ENCODE results near the gene TLCD5.

The TLCD5 gene

GRCh38 chr11:120289426-120289825 is 35.7 kb upstream of the TLCD5 start:
- Histone ChIP-seq H3K4me1 (ENCODE audit: control insufficient read depth in 2 of 2, insufficient read depth in 1 of 2, low read depth in 1 of 2, low read length in 2 of 2) (no peaks in the 10 kb centered on the region), H3K27me3 (ENCODE audit: control insufficient read depth in 3 of 3, insufficient read depth in 3 of 3, low read depth in 1 of 3, low read length in 3 of 3) (peaks cover 0 to 72% (median 0%) of the 10 kb centered on the region in 3 experiments)
- WGBS, 2 donors (ENCODE audit: extremely low coverage in 2 of 2, insufficient read length in 2 of 2, insufficient replicate concordance in 1 of 2), result no CpG with 5 or more reads among the region's 9 CpGs

DNA sequence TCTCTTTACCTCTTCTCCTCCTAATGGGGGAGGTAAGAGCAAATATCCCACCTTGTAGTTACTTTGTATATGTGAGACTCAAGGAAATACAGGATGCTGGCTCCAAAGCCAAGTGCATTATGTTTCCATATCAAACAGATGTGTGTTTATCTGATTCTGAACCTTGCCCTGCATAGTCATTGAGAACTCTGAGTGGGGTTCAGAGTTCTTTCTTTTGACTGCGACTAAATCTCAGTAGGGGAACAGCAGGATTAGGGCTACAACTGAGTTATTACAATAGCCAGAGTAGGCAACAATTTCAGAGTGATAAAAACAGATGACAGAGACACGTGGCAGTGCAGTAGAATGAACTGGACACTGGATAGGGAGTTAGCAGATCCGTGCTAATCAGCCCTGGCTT is 34.1 kb upstream of the TLCD5 start:
- no peak overlapping the region for H3K18ac ChIP-seq (ENCODE audit: low read length)
- H3K4ac ChIP-seq (ENCODE audit: low read length), result no peak overlapping the region
- no peak overlapping the region for H3K23ac ChIP-seq (ENCODE audit: low read depth, low read length, poor library complexity)
- H3K4me2 ChIP-seq (ENCODE audit: insufficient read depth, low read length, poor library complexity, severe bottlenecking), result no peak overlapping the region
- H3K36me3 ChIP-seq (replicated peaks in 1 of 2; ENCODE audit: control insufficient read depth in 2 of 2, insufficient read depth in 2 of 2, low read length in 2 of 2), result no peaks in the 10 kb centered on the region
- H4K91ac ChIP-seq (ENCODE audit: low read depth, low read length, poor library complexity), result no peak overlapping the region
- H2BK12ac ChIP-seq (ENCODE audit: low read length), result no peak overlapping the region
- no peaks in the 10 kb centered on the region for H3K4me1 ChIP-seq (ENCODE audit: control insufficient read depth in 2 of 2, insufficient read depth in 1 of 2, low read depth in 1 of 2, low read length in 2 of 2)
- H2AK5ac ChIP-seq (ENCODE audit: low read depth, low read length), result no peak overlapping the region
- H3K4me3 ChIP-seq (ENCODE audit: low read length in 2 of 2), result no peak overlapping the region
- WGBS, 2 donors (ENCODE audit: extremely low coverage in 2 of 2, insufficient read length in 2 of 2, insufficient replicate concordance in 1 of 2), result no CpG with 5 or more reads among the region's 3 CpGs
- no peak overlapping the region for H4K8ac ChIP-seq (ENCODE audit: low read depth, low read length)
- H3K9ac ChIP-seq (ENCODE audit: low read depth, low read length, poor library complexity), result no peak overlapping the region
- H3K27me3 ChIP-seq (ENCODE audit: control insufficient read depth in 3 of 3, insufficient read depth in 3 of 3, low read depth in 1 of 3, low read length in 3 of 3), result peaks cover 0 to 75% (median 0%) of the 10 kb centered on the region in 3 experiments
- H2AFZ ChIP-seq (ENCODE audit: low read length), result no peak overlapping the region
- H3K14ac ChIP-seq (ENCODE audit: low read length), result no peak overlapping the region
- no peaks in the 10 kb centered on the region for H3K79me1 ChIP-seq (ENCODE audit: low read depth, low read length)
- no peak for DNase-seq (ENCODE audit: low spot score)
- H2BK120ac ChIP-seq (ENCODE audit: low read depth, low read length), result no peak overlapping the region
- no peak overlapping the region for H2BK15ac ChIP-seq (ENCODE audit: low read length)
- H3K9me3 ChIP-seq (replicated peaks in 1 of 2; ENCODE audit: control insufficient read depth in 2 of 2, insufficient read depth in 1 of 2, low read depth in 1 of 2, low read length in 2 of 2), result no peaks in the 10 kb centered on the region
- H2BK5ac ChIP-seq (ENCODE audit: low read length), result no peak overlapping the region
- H3K27ac ChIP-seq (replicated peaks; ENCODE audit: low read length), result no peak overlapping the region

More at GRCh38 chr11:120289426-120289825, 35.7 kb upstream of the TLCD5 start:
- Histone ChIP-seq H3K79me1 (ENCODE audit: low read depth, low read length) (no peaks in the 10 kb centered on the region), H2BK120ac (ENCODE audit: low read depth, low read length) (no peak overlapping the region), H2BK15ac (ENCODE audit: low read length) (no peak overlapping the region), H3K18ac (ENCODE audit: low read length) (no peak overlapping the region), H2AK5ac (ENCODE audit: low read depth, low read length) (no peak overlapping the region), H3K9ac (ENCODE audit: low read depth, low read length, poor library complexity) (no peak overlapping the region), H2AFZ (ENCODE audit: low read length) (no peak overlapping the region), H3K4ac (ENCODE audit: low read length) (no peak overlapping the region), H4K8ac (ENCODE audit: low read depth, low read length) (no peak overlapping the region), H3K4me2 (ENCODE audit: insufficient read depth, low read length, poor library complexity, severe bottlenecking) (no peak overlapping the region), H3K36me3 (replicated peaks in 1 of 2; ENCODE audit: control insufficient read depth in 2 of 2, insufficient read depth in 2 of 2, low read length in 2 of 2) (no peaks in the 10 kb centered on the region), H3K4me3 (ENCODE audit: low read length in 2 of 2) (no peak overlapping the region), H3K27ac (replicated peaks; ENCODE audit: low read length) (no peak overlapping the region), H3K9me3 (replicated peaks in 1 of 2; ENCODE audit: control insufficient read depth in 2 of 2, insufficient read depth in 1 of 2, low read depth in 1 of 2, low read length in 2 of 2) (no peaks in the 10 kb centered on the region), H2BK12ac (ENCODE audit: low read length) (no peak overlapping the region), H4K91ac (ENCODE audit: low read depth, low read length, poor library complexity) (no peak overlapping the region), H3K14ac (ENCODE audit: low read length) (no peak overlapping the region), H2BK5ac (ENCODE audit: low read length) (no peak overlapping the region), H3K23ac (ENCODE audit: low read depth, low read length, poor library complexity) (no peak overlapping the region)
- no peak for DNase-seq (ENCODE audit: low spot score)

- Histone ChIP-seq H2BK12ac (ENCODE audit: low read length) (no peak overlapping the region), H3K36me3 (replicated peaks in 1 of 2; ENCODE audit: control insufficient read depth in 2 of 2, insufficient read depth in 2 of 2, low read length in 2 of 2) (no peaks in the 10 kb centered on the region), H2AFZ (ENCODE audit: low read length) (no peak overlapping the region), H3K27ac (replicated peaks; ENCODE audit: low read length) (no peak overlapping the region), H3K18ac (ENCODE audit: low read length) (no peak overlapping the region), H3K27me3 (ENCODE audit: control insufficient read depth in 3 of 3, insufficient read depth in 3 of 3, low read depth in 1 of 3, low read length in 3 of 3) (peaks cover 0 to 72% (median 0%) of the 10 kb centered on the region in 3 experiments), H3K4me3 (ENCODE audit: low read length in 2 of 2) (no peak overlapping the region), H3K4ac (ENCODE audit: low read length) (no peak overlapping the region), H4K8ac (ENCODE audit: low read depth, low read length) (no peak overlapping the region), H3K4me1 (ENCODE audit: control insufficient read depth in 2 of 2, insufficient read depth in 1 of 2, low read depth in 1 of 2, low read length in 2 of 2) (no peaks in the 10 kb centered on the region), H4K91ac (ENCODE audit: low read depth, low read length, poor library complexity) (no peak overlapping the region), H2BK5ac (ENCODE audit: low read length) (no peak overlapping the region), H3K14ac (ENCODE audit: low read length) (no peak overlapping the region), H3K4me2 (ENCODE audit: insufficient read depth, low read length, poor library complexity, severe bottlenecking) (no peak overlapping the region), H3K9me3 (replicated peaks in 1 of 2; ENCODE audit: control insufficient read depth in 2 of 2, insufficient read depth in 1 of 2, low read depth in 1 of 2, low read length in 2 of 2) (no peaks in the 10 kb centered on the region), H3K79me1 (ENCODE audit: low read depth, low read length) (no peaks in the 10 kb centered on the region), H2AK5ac (ENCODE audit: low read depth, low read length) (no peak overlapping the region), H2BK15ac (ENCODE audit: low read length) (no peak overlapping the region), H3K9ac (ENCODE audit: low read depth, low read length, poor library complexity) (no peak overlapping the region), H3K23ac (ENCODE audit: low read depth, low read length, poor library complexity) (no peak overlapping the region), H2BK120ac (ENCODE audit: low read depth, low read length) (no peak overlapping the region)
- no CpG with 5 or more reads among the region's 5 CpGs for WGBS, 2 donors (ENCODE audit: extremely low coverage in 2 of 2, insufficient read length in 2 of 2, insufficient replicate concordance in 1 of 2)
- DNase-seq (ENCODE audit: low spot score), result no peak
Observed at GRCh38 chr11:120293038-120293800, 31.9 kb upstream of the TLCD5 start.

- H3K18ac ChIP-seq (ENCODE audit: low read length), result no peak overlapping the region
- no peak overlapping the region for H3K23ac ChIP-seq (ENCODE audit: low read depth, low read length, poor library complexity)
- no peak overlapping the region for H3K4me3 ChIP-seq (ENCODE audit: low read length in 2 of 2)
- H3K14ac ChIP-seq (ENCODE audit: low read length), result no peak overlapping the region
- no peak overlapping the region for H2BK120ac ChIP-seq (ENCODE audit: low read depth, low read length)
- H3K36me3 ChIP-seq (replicated peaks in 1 of 2; ENCODE audit: control insufficient read depth in 2 of 2, insufficient read depth in 2 of 2, low read length in 2 of 2), result no peaks in the 10 kb centered on the region
- H2BK15ac ChIP-seq (ENCODE audit: low read length), result no peak overlapping the region
- no peak for DNase-seq (ENCODE audit: low spot score)
- H3K4ac ChIP-seq (ENCODE audit: low read length), result no peak overlapping the region
- H3K9ac ChIP-seq (ENCODE audit: low read depth, low read length, poor library complexity), result no peak overlapping the region
- no peak overlapping the region for H4K8ac ChIP-seq (ENCODE audit: low read depth, low read length)
- no peak overlapping the region for H2BK12ac ChIP-seq (ENCODE audit: low read length)
- H4K91ac ChIP-seq (ENCODE audit: low read depth, low read length, poor library complexity), result no peak overlapping the region
- no peak overlapping the region for H3K27ac ChIP-seq (replicated peaks; ENCODE audit: low read length)
- H2AK5ac ChIP-seq (ENCODE audit: low read depth, low read length), result no peak overlapping the region
- no peaks in the 10 kb centered on the region for H3K9me3 ChIP-seq (replicated peaks in 1 of 2; ENCODE audit: control insufficient read depth in 2 of 2, insufficient read depth in 1 of 2, low read depth in 1 of 2, low read length in 2 of 2)
- H3K4me2 ChIP-seq (ENCODE audit: insufficient read depth, low read length, poor library complexity, severe bottlenecking), result no peak overlapping the region
- H3K4me1 ChIP-seq (ENCODE audit: control insufficient read depth in 2 of 2, insufficient read depth in 1 of 2, low read depth in 1 of 2, low read length in 2 of 2), result no peaks in the 10 kb centered on the region
- no CpG with 5 or more reads among the region's 5 CpGs for WGBS, 2 donors (ENCODE audit: extremely low coverage in 2 of 2, insufficient read length in 2 of 2, insufficient replicate concordance in 1 of 2)
- H3K27me3 ChIP-seq (ENCODE audit: control insufficient read depth in 3 of 3, insufficient read depth in 3 of 3, low read depth in 1 of 3, low read length in 3 of 3), result peaks cover 0 to 67% (median 0%) of the 10 kb centered on the region in 3 experiments
- no peak overlapping the region for H2AFZ ChIP-seq (ENCODE audit: low read length)
- no peaks in the 10 kb centered on the region for H3K79me1 ChIP-seq (ENCODE audit: low read depth, low read length)
- no peak overlapping the region for H2BK5ac ChIP-seq (ENCODE audit: low read length)
Observed at GRCh38 chr11:120294096-120294495, 31.0 kb upstream of the TLCD5 start.
